ENCODE results near the gene HHAT.

The HHAT gene

DNA sequence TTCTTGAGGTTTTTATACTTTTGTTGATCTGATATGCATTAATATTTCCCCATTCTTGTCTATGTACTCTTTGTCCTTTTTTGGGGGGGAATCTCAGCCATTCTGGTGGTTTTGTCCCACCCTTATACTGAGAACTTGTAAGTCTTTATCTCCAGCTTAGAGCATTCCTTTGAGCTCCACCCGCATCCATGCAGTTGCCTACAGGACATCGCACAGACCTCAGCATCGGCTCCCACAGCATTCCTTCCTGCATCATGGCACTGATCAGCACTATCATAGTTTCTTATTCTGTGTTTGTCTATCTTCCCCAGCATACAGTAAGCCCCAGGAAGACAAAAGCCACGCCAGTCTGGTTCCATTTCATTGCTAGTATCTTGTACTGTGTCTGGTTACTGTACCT, 33.0 kb downstream of the HHAT start:
- no peak for DNase-seq

- no peak for DNase-seq
These were observed 33.8 kb downstream of the HHAT start for GRCh38 chr1:210362526-210362925.

- DNase-seq = no peak
These were observed 34.4 kb downstream of the HHAT start for GRCh38 chr1:210363119-210363518.

DNA sequence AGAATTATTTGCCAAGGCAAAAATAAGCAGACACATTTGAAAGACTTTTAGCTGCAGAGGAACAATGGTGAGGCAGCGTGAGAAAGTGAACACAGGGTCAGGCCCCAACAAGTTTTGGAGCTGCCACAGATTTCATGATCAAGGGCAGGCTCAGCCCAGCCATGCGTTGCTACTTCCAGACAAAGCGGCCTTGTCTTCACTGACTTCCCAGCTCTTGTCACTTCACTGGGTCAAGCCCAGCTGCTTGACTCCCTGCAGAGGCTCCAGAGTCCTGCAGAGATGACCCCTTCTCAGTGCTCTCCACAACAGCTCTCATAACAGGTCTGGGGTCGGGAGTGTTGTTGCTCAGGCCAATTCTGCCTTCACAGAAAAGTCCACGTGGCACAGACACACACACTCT, 35.8 kb downstream of the HHAT start:
- no peak for DNase-seq

DNA sequence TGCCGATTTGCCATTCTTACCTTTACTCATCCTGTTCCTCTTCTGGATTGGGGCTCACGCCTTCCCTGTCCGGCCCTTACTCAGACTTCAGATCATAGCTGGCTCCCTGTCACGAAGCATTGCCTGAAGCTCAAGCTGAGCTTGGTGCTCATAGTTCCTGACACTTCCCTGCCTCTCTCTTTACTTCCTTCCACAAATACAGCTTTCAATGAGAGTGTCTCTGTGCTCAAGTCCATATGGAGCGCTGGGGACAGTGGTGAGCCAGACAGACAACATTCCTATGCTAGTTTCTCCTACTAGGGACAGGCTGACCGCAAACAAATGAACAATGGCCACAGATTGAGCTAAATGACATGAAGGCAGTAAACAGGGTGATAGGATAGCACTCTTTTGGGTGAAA, 38.1 kb downstream of the HHAT start:
- no peak for DNase-seq

DNA sequence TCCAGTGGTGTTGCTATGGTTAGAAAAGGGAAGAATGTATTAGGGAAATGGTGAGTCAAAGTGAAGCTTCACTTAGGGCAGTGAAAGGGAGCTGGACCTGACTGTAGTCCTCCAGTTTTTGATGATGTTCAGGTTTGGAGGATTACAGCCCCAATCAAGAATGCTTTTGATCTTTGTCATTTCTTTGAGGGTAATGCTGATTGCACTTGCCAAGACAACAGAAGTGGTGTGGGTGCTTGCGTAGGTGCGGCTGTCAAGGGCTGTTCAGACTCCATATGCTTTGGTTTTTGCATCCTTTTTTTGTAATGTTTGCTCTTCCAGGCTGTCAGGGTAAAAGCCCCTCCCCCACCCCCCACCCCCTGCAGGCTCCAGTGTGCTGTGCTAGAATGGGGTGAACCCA, 38.9 kb downstream of the HHAT start:
- no peak for DNase-seq

GRCh38 chr1:210369425-210369824, 40.7 kb downstream of the HHAT start:
- DNase-seq = no peak

DNA sequence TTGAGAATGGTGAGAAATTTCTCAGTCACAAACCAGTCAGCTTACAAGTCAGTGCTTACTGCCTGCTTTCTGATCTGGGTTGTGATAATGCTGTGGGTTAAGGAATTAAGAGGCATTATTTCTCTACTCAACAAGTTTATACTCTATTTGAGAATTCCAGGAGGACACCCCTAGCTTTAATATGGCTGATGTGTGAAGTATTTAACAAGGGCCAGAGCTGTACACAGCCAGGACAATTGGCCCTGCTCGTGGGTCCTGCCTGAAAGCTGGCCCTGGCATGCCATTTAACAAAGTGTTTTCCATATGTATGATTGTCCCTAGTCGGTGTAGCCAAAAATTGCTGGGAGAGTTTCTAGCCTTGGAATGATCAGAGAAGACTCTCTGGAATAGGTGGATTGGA, 43.2 kb downstream of the HHAT start:
- DNase-seq = no peak

GRCh38 chr1:210372491-210372890, 43.8 kb downstream of the HHAT start:
- DNase-seq = no peak

- DNase-seq = no peak
These were observed 44.4 kb downstream of the HHAT start for GRCh38 chr1:210372931-210373627.

- DNase-seq = no peak
These were observed 44.9 kb downstream of the HHAT start for GRCh38 chr1:210373628-210373877.

GRCh38 chr1:210373878-210374599, 45.3 kb downstream of the HHAT start:
- DNase-seq = peak; percentile 25

DNA sequence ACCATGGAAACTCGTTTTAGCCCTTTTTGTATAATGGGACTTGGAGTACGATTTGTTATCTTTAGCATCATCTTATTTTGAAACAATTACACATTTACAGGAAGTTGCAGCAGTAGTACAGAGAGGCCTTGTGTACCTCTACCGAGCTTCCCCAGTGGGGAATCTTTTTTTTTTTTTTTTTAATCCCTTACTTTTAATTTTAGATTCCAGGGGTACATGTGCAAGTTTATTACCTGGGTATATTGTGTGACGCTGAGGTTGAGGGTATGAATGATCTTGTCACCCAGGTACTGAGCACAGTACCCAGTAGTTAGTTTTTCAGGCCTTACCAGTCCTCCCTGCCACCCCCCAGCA, 45.9 kb downstream of the HHAT start:
- DNase-seq = no peak

DNA sequence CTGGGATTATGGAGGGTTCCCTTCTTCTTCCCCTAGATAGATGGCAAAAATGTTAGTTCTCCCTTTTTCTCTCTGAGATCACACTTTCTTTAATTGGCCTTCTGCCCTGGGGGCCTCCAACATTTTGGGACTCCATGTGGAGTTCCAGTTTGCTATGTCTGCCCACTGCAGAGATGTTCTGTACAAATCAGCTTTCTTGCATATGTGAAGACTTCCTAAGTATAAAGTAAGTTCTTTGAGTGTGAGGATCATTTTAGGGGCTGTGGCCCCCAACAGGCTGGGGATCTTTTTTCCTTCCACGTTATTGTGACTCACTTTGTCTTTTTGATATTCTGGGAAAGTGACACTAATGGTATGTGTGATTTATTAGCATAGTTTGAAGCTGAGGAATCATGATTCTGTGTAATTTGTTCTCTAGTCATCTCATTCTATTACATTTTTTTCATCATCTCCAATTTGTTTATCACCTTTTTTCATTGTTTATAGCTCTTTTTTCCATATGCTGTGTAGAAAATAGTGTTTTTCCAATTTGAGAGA, 48.2 kb downstream of the HHAT start:
- DNase-seq = no peak

- DNase-seq = no peak
These were observed 49.1 kb downstream of the HHAT start for GRCh38 chr1:210377731-210378333.

DNA sequence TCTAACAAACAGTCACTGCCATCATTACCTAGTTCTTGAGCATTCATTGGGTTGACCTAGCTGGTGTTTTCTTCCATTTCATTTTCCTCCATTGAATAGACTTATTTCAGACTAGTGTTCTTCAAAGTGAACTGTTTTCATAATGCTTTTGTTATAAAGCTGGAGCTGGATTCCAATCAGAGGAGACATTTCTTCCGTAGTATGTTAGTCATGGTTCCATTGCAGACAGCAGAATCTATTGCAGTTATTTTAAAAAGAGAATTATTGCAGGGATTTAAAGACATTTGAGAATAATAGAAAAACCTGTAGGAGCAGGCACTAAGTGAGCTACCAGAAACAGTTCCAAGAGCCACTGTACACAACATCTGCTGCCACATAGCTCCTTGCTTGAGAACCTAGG, 50.0 kb downstream of the HHAT start:
- DNase-seq = no peak

- DNase-seq = no peak
These were observed 53.2 kb downstream of the HHAT start for GRCh38 chr1:210381934-210382333.

GRCh38 chr1:210384625-210385024, 55.9 kb downstream of the HHAT start:
- no peak for DNase-seq

- no peak for DNase-seq
These were observed 56.5 kb downstream of the HHAT start for GRCh38 chr1:210385228-210385627.

GRCh38 chr1:210394281-210394821, 65.6 kb downstream of the HHAT start:
- no peak for DNase-seq

DNA sequence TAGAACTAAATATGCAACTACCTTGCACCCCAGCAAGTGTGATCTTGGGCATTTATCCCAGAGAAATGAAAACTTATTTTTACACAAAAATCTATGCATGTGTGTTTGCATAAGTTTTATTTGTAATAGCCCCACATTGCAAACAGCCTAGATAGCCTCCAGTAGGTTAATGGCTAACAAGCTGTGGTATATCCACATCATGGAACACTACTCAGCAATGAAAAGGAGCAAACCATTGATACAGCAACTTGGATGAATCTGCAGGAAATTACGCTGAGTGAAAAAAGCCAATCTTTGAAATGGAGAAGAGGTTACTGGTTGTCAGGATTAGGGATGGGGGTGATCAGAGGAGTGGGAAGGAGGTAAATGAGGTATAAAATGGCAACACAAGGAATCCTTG, 67.8 kb downstream of the HHAT start:
- DNase-seq = no peak

DNA sequence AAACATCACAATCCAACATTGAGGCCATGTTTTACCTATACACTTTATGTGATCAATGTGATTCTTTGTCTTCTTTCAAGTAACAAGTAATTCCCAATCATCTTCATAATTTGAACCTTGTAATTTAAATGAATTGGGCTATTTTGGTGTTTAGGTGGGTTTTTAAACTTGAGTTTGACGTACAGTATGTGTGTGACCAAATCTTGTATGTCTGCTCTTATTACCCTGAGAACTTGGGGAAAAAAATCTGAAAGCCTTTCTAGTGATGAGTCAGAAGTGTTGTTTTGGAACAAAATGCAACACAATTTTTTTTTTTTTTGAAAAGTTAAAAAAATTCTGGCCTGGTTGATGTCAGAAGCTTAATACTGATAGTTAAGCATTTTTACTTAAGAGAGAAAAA, 68.5 kb downstream of the HHAT start:
- DNase-seq = no peak

DNA sequence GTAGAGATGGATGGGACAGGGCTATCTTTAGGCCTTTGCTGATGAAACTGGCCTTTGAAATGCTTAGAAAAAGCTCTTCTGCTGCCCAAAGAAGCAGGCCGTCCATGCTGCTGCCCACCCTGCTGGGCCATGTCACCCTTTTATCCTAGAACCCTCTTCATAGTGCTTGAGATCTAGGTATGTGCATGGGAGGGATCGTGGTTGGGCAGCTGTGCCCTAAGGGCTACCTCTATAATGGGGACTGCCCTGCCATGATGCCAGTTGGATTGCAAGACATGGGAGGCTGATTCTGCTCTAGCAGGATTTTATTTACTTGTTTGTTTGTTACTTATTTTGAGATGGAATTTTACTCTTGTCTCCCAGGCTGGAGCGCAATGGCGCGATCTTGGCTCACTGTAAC, 69.0 kb downstream of the HHAT start:
- DNase-seq = no peak

- no peak for DNase-seq
These were observed 69.8 kb downstream of the HHAT start for GRCh38 chr1:210398466-210398865.
